GM21529 (cell line): ENCODE data around the gene LMX1B.

ENCODE experiments used
- ATAC-seq: cut with Tn5 transposase; IDR thresholded peaks from one replicate; pipeline ENCODE4 v1.9.1; 2021; ENCODE audit not compliant: unreplicated experiment

LMX1B gene

DNA sequence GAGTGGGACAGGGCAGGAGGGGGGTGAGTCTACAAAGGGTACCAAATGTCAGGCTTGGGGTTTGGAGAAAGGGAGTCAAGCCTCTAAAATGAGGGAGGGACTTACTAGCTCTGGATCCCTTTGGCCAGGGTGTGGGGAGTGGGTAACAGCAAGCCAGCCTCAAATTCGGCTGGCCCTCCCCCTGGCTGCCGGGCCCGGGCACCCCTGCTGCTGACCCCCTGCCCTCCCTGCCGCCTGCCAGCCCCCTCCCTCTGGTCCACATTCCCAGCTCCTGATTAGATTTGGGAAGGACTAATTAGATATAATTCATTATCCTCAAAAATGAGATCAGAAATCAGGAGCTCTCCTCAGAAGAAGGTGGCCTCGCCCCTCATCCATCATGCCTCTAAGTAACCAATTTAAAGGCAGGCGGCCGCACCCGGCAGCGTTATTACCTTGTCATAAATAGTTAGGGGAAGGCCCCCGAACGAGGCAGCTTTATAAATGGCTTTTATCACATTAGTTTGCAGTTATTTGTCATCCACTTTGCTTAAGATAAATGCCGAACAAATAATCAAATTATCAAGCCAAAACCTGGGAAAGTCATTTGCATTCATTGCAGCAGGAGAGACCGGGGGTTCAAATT, 44.6 kb downstream of the LMX1B start:
- ATAC-seq: no peak

DNA sequence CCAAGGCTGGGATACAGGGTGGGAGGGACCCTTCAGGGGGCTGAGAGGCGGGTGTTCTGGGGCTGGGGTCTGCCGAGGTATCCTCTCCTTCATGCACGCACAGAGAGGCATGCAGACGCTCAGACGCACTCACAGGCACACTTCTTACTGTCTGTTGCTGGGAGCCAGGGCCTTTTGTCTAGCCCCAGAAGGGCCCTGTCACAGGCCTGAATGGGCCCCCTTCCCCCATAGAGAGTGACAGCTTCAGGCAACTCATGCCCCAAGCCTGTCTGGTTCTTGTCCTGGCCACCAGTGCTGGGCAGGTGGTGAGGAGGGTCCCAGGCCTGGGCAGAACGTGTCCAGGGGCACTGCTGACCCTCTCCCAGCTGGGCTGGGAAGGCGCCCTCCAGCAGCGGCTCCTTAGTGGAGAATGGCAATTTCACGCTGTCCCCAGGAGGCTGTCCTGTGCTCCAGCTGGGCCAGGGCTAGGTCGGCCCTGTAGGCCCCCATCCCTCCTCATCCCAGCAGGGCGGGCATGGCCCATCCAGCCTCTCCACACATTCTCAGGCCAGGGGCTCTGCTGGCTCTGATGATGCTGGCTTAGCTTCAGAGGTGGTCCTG, 45.3 kb downstream of the LMX1B start:
- no peak for ATAC-seq

DNA sequence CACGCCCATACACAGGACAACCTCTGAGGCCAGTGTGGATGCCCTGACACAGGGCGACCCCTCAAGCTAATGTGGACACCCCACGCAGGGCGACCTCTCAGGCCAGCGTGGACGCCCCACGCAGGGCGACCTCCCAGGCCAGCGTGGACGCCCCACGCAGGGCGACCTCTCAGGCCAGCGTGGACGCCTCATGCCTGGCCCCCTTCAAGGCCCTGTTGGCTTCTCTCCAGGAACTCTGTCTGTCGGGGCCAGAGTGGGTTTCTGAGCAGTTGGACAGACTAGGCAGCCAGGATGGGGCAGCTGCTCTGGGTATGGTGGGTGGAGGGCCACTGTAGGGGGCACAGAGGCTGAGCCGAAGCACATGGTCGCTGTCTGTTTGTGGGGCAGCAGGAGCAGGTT, 47.4 kb downstream of the LMX1B start:
- no peak for ATAC-seq

DNA sequence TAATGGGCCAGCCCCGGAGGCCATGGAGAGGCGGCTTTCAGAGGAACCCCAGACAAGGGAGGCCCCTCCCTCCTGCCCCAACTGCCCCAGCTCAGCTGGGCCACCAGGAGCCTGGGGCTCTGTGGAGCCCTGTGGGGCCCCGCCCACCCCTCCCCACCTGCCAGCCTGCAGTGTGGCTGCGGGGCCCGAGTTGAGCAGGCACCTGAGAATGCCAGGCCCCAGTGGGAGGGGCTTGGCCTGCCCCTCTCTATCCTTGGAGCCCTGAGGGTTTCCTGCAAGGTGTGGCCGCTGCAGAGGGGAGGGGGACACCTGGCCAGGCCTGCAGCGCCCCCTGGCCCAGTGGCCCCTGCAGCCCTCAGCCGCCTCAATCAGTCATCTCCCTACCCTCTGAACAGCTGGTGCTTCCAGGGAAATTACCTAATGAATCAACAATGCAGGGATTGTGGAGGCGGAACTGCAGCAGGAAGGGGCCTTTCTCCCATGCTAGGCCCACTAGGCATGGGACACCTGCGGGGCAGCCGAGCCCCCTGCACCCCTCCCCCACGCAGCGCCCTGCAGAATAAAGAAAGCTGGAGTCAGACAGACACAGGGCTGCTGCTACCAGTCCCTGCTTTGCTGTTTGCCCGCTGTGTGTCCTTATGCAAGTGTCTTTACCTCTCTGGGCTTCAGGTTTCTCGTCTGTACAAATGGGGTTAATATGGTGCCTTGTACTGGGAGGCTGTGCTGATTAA, 48.0 kb downstream of the LMX1B start:
- ATAC-seq: no peak

DNA sequence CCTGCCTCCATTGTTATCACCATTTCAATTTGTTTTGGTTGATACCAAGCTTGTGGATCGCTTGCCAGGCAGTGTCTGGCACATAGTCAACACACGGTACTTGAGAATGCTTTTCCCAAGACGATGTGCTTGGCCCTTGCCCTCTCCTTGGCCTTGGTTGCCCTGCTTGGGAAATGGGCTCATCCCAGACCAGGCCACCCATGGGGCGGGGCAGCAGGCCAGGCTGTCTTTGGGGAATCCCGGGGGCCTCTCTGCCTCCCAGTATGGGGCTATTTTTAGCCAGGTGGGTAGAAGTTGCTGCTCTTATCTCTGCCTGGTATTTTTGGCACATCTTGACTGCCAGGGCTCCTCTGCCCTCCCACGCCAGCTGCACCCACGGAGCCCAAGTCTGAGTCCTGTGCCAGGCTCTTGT, 49.9 kb downstream of the LMX1B start:
- ATAC-seq: no peak

DNA sequence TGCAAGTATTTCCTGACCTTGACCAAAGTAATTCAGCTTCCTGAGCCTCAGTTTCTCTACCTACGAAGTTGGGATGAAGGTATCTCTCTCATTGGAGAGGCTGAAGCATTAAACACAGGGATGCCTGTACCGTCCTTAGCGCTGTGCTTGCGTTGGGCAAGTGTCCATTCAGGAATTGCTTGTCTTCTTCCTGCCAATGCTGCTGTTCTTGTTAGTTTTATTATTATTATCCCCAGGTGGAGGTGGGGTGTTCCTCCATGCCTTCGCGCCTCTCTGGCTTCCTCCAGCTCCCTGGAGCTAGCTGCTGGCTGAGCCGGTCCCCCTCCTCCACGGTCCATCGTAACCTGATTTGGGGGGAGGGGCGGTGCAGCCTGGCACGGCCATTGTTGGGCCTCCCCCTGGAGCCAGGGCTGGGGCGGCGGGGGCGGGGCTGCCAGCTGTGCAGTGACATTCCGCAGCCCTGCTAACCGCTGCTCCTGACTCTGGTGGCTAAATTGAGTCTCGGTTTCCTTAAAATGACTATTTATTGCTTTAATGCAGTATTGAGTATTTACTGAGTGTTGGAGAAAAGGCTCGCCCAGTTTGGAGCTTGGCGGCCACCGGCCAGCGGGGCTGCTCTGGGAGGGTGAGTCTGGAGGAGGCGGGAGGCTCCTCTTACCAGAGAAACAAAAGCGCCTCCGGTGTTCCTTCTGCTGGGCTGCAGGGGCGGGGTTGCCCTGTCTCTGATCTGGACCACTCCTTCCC, 51.3 kb downstream of the LMX1B start:
- no peak for ATAC-seq

DNA sequence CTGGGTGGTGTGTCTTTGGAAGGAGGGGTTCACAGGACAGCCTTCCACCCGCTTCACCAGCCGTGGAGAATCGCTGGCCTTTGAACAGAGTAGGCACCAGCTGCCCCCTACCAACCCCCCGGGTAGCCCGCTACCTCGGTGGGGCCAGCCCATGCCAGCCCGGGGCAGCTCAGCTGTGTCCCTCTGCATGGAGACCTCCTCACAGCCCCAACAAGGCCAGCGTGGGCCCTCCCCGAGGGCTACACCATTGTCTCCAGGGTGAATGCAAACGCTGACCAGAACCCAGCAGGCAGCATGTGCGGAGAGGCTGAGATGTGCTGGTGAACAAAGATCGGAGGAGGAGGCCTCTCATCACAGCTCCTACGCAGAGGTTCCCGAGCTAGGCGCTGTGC, 51.9 kb downstream of the LMX1B start:
- ATAC-seq: no peak

DNA sequence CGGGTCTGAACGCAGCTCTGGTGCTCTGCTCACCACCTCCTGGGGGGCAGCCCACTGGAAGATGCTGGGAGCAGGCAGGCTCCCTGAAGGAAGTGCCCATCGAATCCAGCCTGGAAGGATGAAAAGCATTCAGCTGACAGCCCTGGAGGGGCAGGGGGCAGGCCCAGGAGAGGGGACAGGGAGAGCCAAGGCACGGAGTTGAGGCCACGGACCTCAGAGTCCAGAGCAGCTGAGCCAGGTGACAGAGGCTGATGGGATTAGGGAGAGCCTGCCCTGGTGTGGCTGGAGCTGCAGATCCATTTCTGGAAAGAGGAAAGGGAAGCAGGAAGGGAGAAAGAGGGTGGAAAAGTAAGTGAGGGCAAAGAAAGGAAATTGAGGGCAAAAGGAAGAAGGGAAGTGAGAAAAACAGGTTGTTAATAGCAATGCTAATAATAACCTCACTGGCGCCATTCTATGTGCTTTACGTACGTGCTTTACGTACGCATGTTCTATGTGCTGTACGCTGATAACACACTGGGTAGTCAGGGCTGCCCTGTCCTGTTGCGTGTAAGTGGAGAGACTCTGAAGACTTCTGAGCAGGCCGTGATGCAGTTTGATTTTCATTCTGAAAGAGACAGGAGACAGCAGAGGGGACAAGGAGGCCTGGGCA, 52.6 kb downstream of the LMX1B start:
- peak; percentile 65 for ATAC-seq

DNA sequence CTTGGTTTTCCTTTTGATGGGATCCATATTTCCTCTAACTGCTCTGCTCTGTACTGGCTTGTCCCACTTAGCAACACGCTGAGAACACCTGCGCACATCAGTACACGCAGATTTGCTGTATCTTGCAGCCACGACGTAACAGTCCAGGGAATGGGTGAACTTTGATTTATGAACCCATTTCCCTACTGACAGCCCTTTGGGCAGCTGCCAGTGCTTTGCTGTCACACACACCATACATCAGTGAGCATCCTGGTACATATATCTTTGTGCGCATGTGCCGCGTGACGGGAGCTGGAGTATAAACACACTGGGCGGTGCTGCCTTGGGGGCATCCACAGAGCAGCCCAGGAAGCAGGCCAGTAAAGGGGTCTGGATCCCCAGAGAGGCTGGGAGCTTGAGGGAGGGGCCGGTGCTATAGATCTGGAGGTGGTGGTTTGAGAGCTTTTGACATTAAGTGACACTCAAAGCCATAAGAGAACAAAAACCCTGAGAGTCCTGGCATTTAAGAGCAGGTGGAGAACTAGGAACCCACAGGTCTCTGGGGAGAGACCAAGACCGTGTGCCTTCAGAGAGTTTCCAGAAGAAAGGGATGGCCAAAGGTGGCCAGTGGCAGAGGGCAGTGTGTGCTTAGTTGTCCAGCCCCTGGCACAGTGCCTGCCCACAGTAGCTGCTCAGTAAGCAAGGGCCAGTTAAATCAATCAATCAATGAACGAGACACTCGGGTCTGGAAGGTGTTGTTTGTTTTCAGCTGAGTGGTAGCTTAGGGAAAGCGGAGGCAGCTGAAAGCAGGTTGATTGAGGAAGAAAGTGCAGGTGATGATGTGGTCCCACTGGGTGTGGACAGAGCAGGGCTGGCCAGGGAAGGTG, 53.7 kb downstream of the LMX1B start:
- no peak for ATAC-seq

DNA sequence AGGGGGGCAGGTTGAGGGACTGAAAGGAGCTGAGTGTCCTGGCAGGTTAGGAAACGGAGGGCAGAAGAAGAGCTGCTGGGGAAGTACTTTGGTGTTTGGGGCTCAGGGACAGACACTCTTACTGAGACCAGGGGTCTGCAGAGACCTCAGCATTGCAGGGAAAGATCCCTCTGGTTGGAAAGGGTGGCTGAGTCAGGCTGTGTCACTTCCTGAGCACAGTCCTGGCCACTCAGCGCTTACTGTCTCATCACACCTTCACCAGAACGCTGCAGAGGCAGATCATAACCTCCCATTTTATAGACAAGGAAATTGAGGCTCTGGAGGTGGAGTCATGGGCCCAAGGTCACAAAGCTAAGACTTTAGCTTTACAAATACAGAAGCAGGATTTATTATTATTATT, 54.3 kb downstream of the LMX1B start:
- ATAC-seq: no peak

DNA sequence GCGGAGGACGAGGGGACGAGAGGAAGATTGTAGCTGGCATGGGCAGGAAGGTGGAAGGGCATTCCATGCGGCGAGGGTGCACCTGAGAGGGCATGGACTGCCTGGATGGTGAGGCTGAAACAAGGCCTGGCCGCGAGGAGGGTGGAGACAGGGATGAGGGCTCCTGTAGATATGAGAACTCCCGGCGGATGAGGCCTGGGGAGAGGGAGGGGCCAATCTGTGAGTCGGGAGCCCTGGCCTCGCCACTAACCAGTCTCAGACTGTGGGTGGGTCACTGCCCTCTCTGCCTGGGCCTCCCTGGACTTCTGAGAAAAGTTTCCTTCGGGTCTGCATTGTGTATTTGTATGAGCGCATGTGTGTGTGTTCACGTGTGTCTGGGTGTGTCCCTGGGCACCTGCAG, 55.4 kb downstream of the LMX1B start:
- ATAC-seq: no peak

DNA sequence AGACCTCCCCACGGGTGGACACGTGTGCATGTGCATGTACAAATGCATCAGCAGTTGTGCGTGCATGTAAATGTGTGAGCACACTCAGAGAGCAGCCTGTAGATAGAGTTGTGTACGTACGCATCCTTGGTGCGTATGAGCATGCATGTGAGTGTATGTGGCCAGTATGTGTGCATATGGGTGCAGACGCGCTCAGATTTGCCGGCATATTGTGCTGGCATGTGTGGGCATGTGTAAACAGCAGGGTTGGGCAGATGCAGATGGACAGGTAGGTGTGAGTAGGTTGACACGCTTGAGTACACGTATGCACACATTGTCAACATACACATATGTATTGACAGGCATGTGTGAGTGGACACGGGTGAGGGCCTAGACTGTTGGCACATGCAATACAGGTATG, 56.5 kb downstream of the LMX1B start:
- no peak for ATAC-seq

DNA sequence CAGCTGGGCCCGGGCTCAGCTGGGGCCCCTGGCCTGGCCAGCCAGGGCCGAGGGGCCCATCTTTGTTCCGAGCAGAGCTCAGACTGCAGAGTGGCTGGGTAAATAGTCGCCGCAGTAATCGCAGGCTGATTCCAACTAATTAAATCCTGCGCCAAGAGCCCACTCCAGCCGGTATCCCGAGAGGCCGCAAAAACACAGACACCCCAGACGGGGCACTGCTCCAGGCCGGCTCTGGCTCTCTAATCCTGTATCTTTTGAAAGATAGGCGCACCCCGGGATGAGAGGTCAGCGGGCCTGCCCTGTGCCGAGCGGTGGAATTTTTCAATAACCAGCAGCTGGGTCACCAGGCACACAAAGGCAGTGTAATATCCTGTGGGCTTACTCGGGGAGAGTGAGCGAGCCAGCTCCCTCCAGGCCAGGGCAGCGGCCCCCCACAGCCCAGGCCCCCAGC, 57.7 kb downstream of the LMX1B start:
- ATAC-seq: no peak

DNA sequence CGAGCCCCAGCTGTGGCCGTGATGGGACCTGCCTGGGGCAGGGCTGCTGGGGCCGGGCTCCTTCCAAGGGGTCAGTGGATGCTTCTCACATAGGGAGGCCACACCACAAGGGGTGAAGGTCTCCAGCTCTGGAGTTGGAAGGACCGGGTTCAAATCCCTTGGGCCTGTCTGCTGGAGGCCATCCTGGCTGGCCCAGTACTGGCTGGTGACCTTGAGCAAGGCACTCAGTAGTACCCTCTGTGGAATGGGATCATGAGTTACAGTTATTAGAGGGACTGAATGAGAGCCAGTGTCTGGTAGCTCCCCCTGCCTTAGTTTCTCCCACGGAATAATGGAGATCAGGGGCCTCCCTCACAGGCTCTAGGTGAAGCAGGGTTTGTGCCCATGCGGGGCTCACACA, 58.3 kb downstream of the LMX1B start:
- no peak for ATAC-seq

DNA sequence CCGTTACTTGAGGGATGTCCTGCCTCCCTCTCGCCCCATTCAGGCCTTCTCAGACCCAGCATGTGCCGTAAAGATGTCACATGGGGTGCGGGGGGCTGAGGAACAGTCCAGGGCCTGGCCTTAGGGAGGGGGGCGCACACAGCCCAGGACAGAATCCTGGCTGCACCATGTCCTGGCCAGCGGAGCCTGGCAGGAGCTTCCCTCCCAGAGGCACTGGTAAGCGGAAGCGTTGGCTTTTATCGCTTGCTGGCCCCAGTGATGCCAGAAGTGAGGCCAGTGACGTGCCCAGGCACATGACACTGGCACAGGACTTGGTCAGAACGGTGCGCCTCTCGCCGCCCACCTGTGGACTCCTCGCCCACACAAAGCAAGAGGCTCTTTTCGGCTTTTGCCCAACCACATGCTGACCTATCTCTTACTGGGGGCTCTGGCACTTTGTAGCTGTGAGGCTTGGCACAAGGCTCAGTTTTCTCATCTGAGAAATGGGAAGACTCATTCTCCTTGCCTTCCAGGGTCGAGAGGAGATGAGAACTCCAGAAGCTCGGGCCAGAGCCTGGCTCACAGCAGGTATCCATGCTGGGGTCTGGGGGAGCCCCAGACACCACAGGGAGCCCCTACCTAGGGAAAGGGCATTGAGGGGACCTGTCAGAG, 59.0 kb downstream of the LMX1B start:
- ATAC-seq: no peak

DNA sequence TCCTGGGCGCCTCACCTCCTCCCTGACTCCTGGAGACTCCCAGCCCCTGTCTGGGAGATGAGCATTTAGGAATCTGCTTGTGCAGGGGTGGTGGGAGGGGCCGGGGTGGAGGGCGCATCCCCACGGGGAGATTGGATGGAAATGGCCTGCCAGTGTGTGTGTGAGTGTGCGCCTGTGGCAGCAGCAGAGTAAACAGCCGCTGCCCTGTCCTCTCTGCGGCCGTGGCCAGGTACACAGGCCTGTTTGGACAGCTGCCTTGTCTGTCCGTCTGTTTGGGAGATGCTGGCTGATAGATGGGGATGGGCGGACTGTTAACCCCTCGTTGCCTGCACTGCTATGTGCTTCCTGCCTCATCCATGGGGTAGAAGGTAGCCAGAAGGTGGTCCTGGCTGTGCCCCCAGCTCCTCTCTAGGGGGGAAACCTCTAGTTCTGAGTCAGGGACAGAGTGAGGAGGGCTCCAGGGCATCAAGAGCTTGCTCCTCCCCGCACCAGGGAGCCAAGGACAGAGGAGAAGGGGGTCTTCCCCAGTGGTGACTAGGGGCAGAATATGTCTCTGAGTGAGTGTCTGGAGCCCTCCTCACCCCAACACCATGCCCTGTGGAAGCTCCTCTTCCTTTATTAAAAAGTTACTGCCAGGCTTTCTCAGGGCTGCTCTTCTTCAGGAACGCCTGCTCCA, 60.1 kb downstream of the LMX1B start:
- ATAC-seq: no peak

DNA sequence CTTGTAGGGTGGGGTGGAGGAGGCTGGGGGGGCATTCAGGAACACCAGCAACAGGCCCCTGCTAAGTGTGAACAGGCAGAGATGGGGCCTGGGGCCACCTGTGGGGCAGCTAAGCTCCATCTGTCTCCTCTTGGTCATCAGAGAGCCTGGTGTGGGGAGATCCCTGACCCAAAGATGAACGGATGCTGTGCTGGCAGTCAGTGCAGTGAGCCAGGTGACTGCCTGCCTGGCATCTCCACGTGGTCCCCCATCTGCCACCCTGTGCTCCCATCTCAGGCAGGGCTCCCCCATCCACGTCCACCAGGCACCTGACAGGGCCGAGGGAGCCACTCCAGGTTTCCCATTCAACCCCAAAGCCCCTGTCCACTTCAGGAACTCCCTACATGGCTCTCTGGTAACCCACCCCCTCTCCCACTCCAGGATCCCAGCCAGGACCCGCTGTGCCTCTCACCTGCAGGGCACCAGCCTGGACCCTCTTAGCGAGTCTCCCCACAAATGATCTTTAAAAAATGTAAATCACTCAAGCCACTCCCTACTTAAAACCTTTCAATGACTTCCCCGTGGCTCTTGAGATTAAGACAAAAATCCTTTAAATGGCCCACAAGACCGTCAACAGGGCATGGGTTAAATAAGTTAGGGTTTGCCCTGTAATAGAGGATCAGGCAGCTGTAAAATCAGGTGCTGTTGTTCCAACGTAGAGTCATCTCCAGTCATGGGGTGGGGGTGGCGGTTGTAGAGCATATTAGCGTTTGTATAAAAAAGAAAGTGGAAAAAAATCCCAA, 60.8 kb downstream of the LMX1B start:
- ATAC-seq: no peak

DNA sequence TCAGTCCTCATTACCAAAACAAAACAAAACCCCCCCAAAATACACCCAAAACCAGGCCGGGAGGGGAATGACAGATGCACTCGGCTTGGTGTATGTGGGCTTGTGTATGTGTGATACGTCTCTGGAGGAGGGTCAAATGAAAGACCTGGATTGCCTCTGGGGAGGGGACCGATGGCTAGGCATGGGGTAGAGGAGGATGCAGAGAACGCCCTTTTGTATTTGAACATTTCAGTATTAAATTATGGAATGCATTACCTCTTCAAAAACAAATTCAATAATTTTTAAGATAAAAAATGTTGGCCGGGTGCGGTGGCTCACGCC, 61.4 kb downstream of the LMX1B start:
- ATAC-seq: no peak
